GM12878 (cell line): ENCODE measurements around the gene ACVR2A. TPM values are rescaled to one million over a fixed set of nuclear protein-coding genes. Genes with fewer than 3 reads are reported as not detected.

Experiments
- ATAC-seq: fragments of 200-7000 bp; cut with Tn5 transposase; 3 replicates; pipeline ENCODE4 v1.9.1; 2020; ENCODE audit warnings: mild to moderate bottlenecking, moderate library complexity
- BruUV-seq: library from RNA; stranded (reverse); fragments of 400-500 nt; replicated peaks from 2 replicates; lab custom pipeline; 2021; lab: Mats Ljungman, UMichigan
- CTCF ChIA-PET: fragments of 300-600 bp; sonication (Branson Sonifier 250); formaldehyde crosslinking; extraction: SDS; loops from one replicate; lab custom pipeline; 2021; ENCODE audit warnings: inconsistent platforms; lab: Yijun Ruan, JAX
- POLR2A ChIA-PET: fragments of 350-600 bp; formaldehyde crosslinking; extraction: SDS; loops from one replicate; lab custom pipeline; 2021; ENCODE audit warnings: inconsistent platforms; lab: Charles Lee
- RAD21 ChIA-PET: fragments of 300-600 bp; sonication (Branson Sonifier 250); formaldehyde crosslinking; loops from one replicate; lab custom pipeline; 2023; ENCODE audit warnings: antibody characterized with exemption; ENCODE audit not compliant: unreplicated experiment; lab: Charles Lee
- SMC1A ChIA-PET: fragments of 300-600 bp; sonication (Branson Sonifier 250); formaldehyde crosslinking; loops from one replicate; lab custom pipeline; 2023; ENCODE audit not compliant: unreplicated experiment, uncharacterized antibody; lab: Charles Lee
- DNase-seq: peaks from one replicate; pipeline ENCODE4 v3.0.0-alpha.2; 2011; ENCODE audit warnings: low read depth, low spot score
- FAIRE-seq: peaks from 3 replicates; lab custom pipeline; 2011; peaks lifted over from hg19 to GRCh38; lab: Jason Lieb, UNC
- H2AFZ ChIP-seq: 2 replicates; pipeline ENCODE4 v1.6.0; 2011; ENCODE audit warnings: low read depth, low read length, control low read depth; ENCODE audit not compliant: control insufficient read depth
- H3K27ac ChIP-seq: 2 replicates; pipeline ENCODE4 v1.5.1; 2011; ENCODE audit warnings: control low read depth; ENCODE audit not compliant: control insufficient read depth, insufficient read depth
- H3K27me3 ChIP-seq, 2 experiments: replicated peaks in 1 of 2; 2 replicates each; pipeline versions ENCODE4 v1.6.0 to v1.6.1; 2011; ENCODE audit warnings: low read length in 1 of 2; ENCODE audit not compliant: control insufficient read depth in 2 of 2, insufficient read depth in 2 of 2
- H3K36me3 ChIP-seq, 2 experiments: 2 replicates each; pipeline ENCODE4 v1.5.1; 2011; ENCODE audit warnings: low read length in 1 of 2; ENCODE audit not compliant: control insufficient read depth in 2 of 2, insufficient read depth in 2 of 2
- H3K4me1 ChIP-seq: 2 replicates; pipeline ENCODE4 v1.6.1; 2011; ENCODE audit warnings: mild to moderate bottlenecking, low read length, moderate library complexity, mixed read lengths; ENCODE audit not compliant: control insufficient read depth, insufficient read depth
- H3K4me2 ChIP-seq: 2 replicates; pipeline ENCODE4 v1.6.0; 2011; ENCODE audit warnings: control low read depth; ENCODE audit not compliant: control insufficient read depth, insufficient read depth
- H3K4me3 ChIP-seq: fragments of 200-600 bp; sonication (generic); 2 replicates; pipeline ENCODE4 v1.5.1; 2016
- H3K79me2 ChIP-seq: 2 replicates; pipeline ENCODE4 v1.6.0; 2011; ENCODE audit warnings: low read length; ENCODE audit not compliant: control insufficient read depth, insufficient read depth
- H3K9ac ChIP-seq: 2 replicates; pipeline ENCODE4 v1.8.0; 2011; ENCODE audit warnings: low read length, control low read depth, mixed read lengths; ENCODE audit not compliant: control insufficient read depth, insufficient read depth
- H3K9me3 ChIP-seq: replicated peaks from 3 replicates; pipeline ENCODE4 v1.5.1; 2011; ENCODE audit warnings: mild to moderate bottlenecking, low read length; ENCODE audit not compliant: control insufficient read depth, insufficient read depth
- H4K20me1 ChIP-seq: 2 replicates; pipeline ENCODE4 v1.6.0; 2011; ENCODE audit not compliant: control insufficient read depth, insufficient read depth
- FOXM1 ChIP-seq: IDR thresholded peaks from 2 replicates; pipeline ENCODE4 v1.6.1; 2012; ENCODE audit warnings: low read depth, mild to moderate bottlenecking, inconsistent platforms, low read length, moderate library complexity
- KDM1A ChIP-seq: fragments of 200-600 bp; sonication (generic); IDR thresholded peaks from 2 replicates; pipeline ENCODE4 v1.6.1; 2016; ENCODE audit warnings: borderline replicate concordance
- MAX ChIP-seq: IDR thresholded peaks from 2 replicates; pipeline ENCODE4 v1.6.1; 2012; ENCODE audit warnings: low read depth, low read length, improper control_type of control experiment
- MTA2 ChIP-seq: fragments of 450-650 bp; IDR thresholded peaks from 2 replicates; pipeline ENCODE4 v1.6.1; 2016; ENCODE audit warnings: low read depth, mild to moderate bottlenecking, moderate library complexity
- MXI1 ChIP-seq: fragments of 150-350 bp; IDR thresholded peaks from 2 replicates; pipeline ENCODE4 v1.6.1; 2011; ENCODE audit warnings: low read depth, mild to moderate bottlenecking, inconsistent platforms, low read length, improper control_type of control experiment
- NFYB ChIP-seq: IDR thresholded peaks from 2 replicates; pipeline ENCODE4 v1.6.1; 2011; ENCODE audit warnings: low read depth, mild to moderate bottlenecking, low read length, improper control_type of control experiment, moderate library complexity; ENCODE audit not compliant: insufficient read depth
- NR2F1 ChIP-seq: fragments of 450-650 bp; conservative IDR thresholded peaks from 2 replicates; pipeline ENCODE4 v1.6.1; 2017; ENCODE audit warnings: mild to moderate bottlenecking
- PRDM15 ChIP-seq: fragments of 450-650 bp; formaldehyde crosslinking; IDR thresholded peaks from 2 replicates; pipeline ENCODE4 v1.4.0; 2020; ENCODE audit warnings: mild to moderate bottlenecking, moderate library complexity
- RBBP5 ChIP-seq: fragments of 200-600 bp; sonication (generic); conservative IDR thresholded peaks from 2 replicates; pipeline ENCODE4 v1.6.1; 2016
- STAT1 ChIP-seq: fragments of 450-650 bp; conservative IDR thresholded peaks from 2 replicates; pipeline ENCODE4 v1.6.1; 2014; ENCODE audit warnings: antibody characterized with exemption, mild to moderate bottlenecking
- TCF12 ChIP-seq: IDR thresholded peaks from 2 replicates; pipeline ENCODE4 v1.6.1; 2011; ENCODE audit warnings: low read depth, mild to moderate bottlenecking, low read length
- WRNIP1 ChIP-seq: IDR thresholded peaks from 2 replicates; pipeline ENCODE4 v1.6.1; 2011; ENCODE audit warnings: low read depth, low read length, improper control_type of control experiment, borderline replicate concordance
- ZNF622 ChIP-seq: fragments of 450-650 bp; IDR thresholded peaks from 2 replicates; pipeline ENCODE4 v1.6.1; 2017; ENCODE audit warnings: mild to moderate bottlenecking, inconsistent platforms
- in situ Hi-C: fragments of 300-500 bp; cut with MboI; formaldehyde crosslinking; loops from 9 replicates; pipeline ENCODE4 v1.14.3; 2018; ENCODE audit warnings: mixed read lengths
- intact Hi-C: fragments of 100-400 bp; cut with micrococcal nuclease; formaldehyde crosslinking; loops from one replicate; pipeline ENCODE4 v1.14.2; 2022; ENCODE audit not compliant: unreplicated experiment
- polyA plus RNA-seq, 11 experiments: library from polyadenylated mRNA; depleted of rRNA in 4 of 11; unstranded in 6 of 11; stranded (reverse) in 5 of 11; fragments of >200 nt; fragmentation: Nextera tagmentation in 4 of 11; fragmentation: Illumina TruSeq in 1 of 11; extraction: Ambion mirVana in 4 of 11; extraction: Trizol in 1 of 11; gene quantifications; 1 replicate in 1 of 11; 2 replicates in 10 of 11; pipeline versions ENCODE4 v1.2.1 to v1.2.3, GENCODE V29; 2011 to 2016; ENCODE audit warnings: inconsistent platforms in 2 of 11, missing spikeins in 2 of 11, low read depth in 1 of 11
- total RNA-seq, 4 experiments: library from RNA; depleted of rRNA in 3 of 4; stranded (reverse); fragments of >200 nt in 3 of 4; fragmentation: Illumina TruSeq in 1 of 4; extraction: Trizol in 1 of 4; gene quantifications; 2 replicates each; pipeline versions ENCODE4 v1.2.1 to v1.2.3, GENCODE V29; 2013 to 2021
- TF ChIP-seq, protein P1 (sequence below): fragments of 450-650 bp; IDR thresholded peaks from 2 replicates; pipeline ENCODE4 v1.6.1; 2017; ENCODE audit warnings: mild to moderate bottlenecking, low read depth, inconsistent platforms; ENCODE audit not compliant: poor library complexity, severe bottlenecking
- TF ChIP-seq, protein P2 (sequence below): fragments of 450-650 bp; IDR thresholded peaks from 2 replicates; pipeline ENCODE4 v1.6.1; 2018; ENCODE audit warnings: mild to moderate bottlenecking, low read depth, moderate library complexity; ENCODE audit not compliant: partially characterized antibody

The ACVR2A gene
- total and polyA plus RNA-seq, 10 of the 15 experiments (the other 5 are each of a cell fraction or from before 2014, with no cell fraction given): 0.42 to 3.0 (median 1.7) TPM

- TF ChIP-seq PRDM15 (CRISPR knock-in tag): no peak
These were observed 10.5 kb downstream of the ACVR2A start (continued) for GRCh38 chr2:147855316-147855715.

GRCh38 chr2:147855977-147856376 is 11.1 kb downstream of the ACVR2A start:
- ChIA-PET CTCF (interaction anchor here (0.6 kb wide), 1 partner anchor 642 kb away, joined by 4 read pairs; no protein-coding TSS in a partner anchor), SMC1A (interaction anchor here (0.8 to 1.7 kb wide), 2 partner anchors 11 to 53 kb away, joined by 3 to 4 read pairs; no protein-coding TSS in a partner anchor), RAD21 (no interaction called here), POLR2A (no interaction called here)
- Histone ChIP-seq H3K79me2 (no peaks in the 10 kb centered on the region), H3K36me3 (no peaks in the 10 kb centered on the region), H3K4me3 (no peak overlapping the region), H3K4me1 (no peaks in the 10 kb centered on the region), H4K20me1 (no peaks in the 10 kb centered on the region), H3K27ac (no peak overlapping the region), H3K4me2 (no peak overlapping the region), H3K9me3 (no peaks in the 10 kb centered on the region; the same call in 2 of the 3 replicates), H2AFZ (no peak overlapping the region), H3K27me3 (no peaks in the 10 kb centered on the region), H3K9ac (no peak overlapping the region)
- BruUV-seq: no TSS peak
- in situ Hi-C loops: no loop called here
- FAIRE-seq (no peak), DNase-seq (no peak), ATAC-seq (no peak)
- intact Hi-C loops: no loop called here
- no peak for TF ChIP-seq WRNIP1
- TF ChIP-seq KDM1A: no peak
- no peak for TF ChIP-seq MXI1
- TF ChIP-seq FOXM1: no peak
- TF ChIP-seq, protein P1, sequence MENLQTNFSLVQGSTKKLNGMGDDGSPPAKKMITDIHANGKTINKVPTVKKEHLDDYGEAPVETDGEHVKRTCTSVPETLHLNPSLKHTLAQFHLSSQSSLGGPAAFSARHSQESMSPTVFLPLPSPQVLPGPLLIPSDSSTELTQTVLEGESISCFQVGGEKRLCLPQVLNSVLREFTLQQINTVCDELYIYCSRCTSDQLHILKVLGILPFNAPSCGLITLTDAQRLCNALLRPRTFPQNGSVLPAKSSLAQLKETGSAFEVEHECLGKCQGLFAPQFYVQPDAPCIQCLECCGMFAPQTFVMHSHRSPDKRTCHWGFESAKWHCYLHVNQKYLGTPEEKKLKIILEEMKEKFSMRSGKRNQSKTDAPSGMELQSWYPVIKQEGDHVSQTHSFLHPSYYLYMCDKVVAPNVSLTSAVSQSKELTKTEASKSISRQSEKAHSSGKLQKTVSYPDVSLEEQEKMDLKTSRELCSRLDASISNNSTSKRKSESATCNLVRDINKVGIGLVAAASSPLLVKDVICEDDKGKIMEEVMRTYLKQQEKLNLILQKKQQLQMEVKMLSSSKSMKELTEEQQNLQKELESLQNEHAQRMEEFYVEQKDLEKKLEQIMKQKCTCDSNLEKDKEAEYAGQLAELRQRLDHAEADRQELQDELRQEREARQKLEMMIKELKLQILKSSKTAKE: no peak
- TF ChIP-seq MAX: no peak
- TF ChIP-seq STAT1: no peak
- no peak for TF ChIP-seq ZNF622
- no peak for TF ChIP-seq NFYB
- TF ChIP-seq RBBP5: no peak
- TF ChIP-seq NR2F1: no peak
- no peak for TF ChIP-seq MTA2
- TF ChIP-seq TCF12: no peak
- TF ChIP-seq, protein P2, sequence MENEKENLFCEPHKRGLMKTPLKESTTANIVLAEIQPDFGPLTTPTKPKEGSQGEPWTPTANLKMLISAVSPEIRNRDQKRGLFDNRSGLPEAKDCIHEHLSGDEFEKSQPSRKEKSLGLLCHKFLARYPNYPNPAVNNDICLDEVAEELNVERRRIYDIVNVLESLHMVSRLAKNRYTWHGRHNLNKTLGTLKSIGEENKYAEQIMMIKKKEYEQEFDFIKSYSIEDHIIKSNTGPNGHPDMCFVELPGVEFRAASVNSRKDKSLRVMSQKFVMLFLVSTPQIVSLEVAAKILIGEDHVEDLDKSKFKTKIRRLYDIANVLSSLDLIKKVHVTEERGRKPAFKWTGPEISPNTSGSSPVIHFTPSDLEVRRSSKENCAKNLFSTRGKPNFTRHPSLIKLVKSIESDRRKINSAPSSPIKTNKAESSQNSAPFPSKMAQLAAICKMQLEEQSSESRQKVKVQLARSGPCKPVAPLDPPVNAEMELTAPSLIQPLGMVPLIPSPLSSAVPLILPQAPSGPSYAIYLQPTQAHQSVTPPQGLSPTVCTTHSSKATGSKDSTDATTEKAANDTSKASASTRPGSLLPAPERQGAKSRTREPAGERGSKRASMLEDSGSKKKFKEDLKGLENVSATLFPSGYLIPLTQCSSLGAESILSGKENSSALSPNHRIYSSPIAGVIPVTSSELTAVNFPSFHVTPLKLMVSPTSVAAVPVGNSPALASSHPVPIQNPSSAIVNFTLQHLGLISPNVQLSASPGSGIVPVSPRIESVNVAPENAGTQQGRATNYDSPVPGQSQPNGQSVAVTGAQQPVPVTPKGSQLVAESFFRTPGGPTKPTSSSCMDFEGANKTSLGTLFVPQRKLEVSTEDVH: no peak
